HTERT RPE-1 (cell line): ENCODE measurements around the gene ECHS1.
"Not testable (repeated sequence)": the region's sequence is repeated elsewhere in the genome, so short reads cannot be mapped to it uniquely, and the experiment has no call there.

Experiments used
- in situ Hi-C: fragments of 300-500 bp; cut with MboI; formaldehyde crosslinking; loops from 4 replicates; pipeline ENCODE4 v1.14.3; 2020; ENCODE audit warnings: low sequenced_read_pairs

ECHS1 gene

GRCh38 chr10:133379801-133380666, 6.9 kb upstream of the ECHS1 start:
- in situ Hi-C loops = no loop called here

GRCh38 chr10:133379152-133379800, 6.1 kb upstream of the ECHS1 start, which contains the start of gene PAOX:
Gene PAOX, plus strand, starts transcription at chr10:133379262. Its CDS starts 55 bp downstream, at chr10:133379317.
- in situ Hi-C loops = no loop called here

- in situ Hi-C loops = no loop called here
Measured at GRCh38 chr10:133378251-133379096, 5.3 kb upstream of the ECHS1 start.

- in situ Hi-C loops = no loop called here
Measured at GRCh38 chr10:133377818-133378250, 4.7 kb upstream of the ECHS1 start.

GRCh38 chr10:133377025-133377817, 4.1 kb upstream of the ECHS1 start:
- in situ Hi-C loops = no loop called here

- in situ Hi-C loops = not testable (repeated sequence)
Measured at GRCh38 chr10:133376183-133376582, 3.0 kb upstream of the ECHS1 start.

GRCh38 chr10:133375357-133376115, 2.4 kb upstream of the ECHS1 start:
- in situ Hi-C loops = no loop called here

- in situ Hi-C loops = no loop called here
Measured at GRCh38 chr10:133372507-133372906, 647 bp downstream of the ECHS1 start.

- in situ Hi-C loops = no loop called here
Measured at GRCh38 chr10:133370030-133370786, 2.9 kb downstream of the ECHS1 start.

GRCh38 chr10:133368153-133368552, 5.0 kb downstream of the ECHS1 start:
- in situ Hi-C loops = no loop called here

GRCh38 chr10:133367461-133367860, 5.7 kb downstream of the ECHS1 start:
- in situ Hi-C loops = not testable (repeated sequence)

GRCh38 chr10:133366751-133367150, 6.4 kb downstream of the ECHS1 start:
- in situ Hi-C loops = no loop called here

- in situ Hi-C loops = no loop called here
Measured at GRCh38 chr10:133366130-133366478, 7.0 kb downstream of the ECHS1 start.

GRCh38 chr10:133365461-133366129, 7.6 kb downstream of the ECHS1 start:
- in situ Hi-C loops = no loop called here

GRCh38 chr10:133364645-133365431, 8.3 kb downstream of the ECHS1 start:
- in situ Hi-C loops = no loop called here

GRCh38 chr10:133362846-133363245, 10.3 kb downstream of the ECHS1 start:
- in situ Hi-C loops = no loop called here

- in situ Hi-C loops = no loop called here
Measured at GRCh38 chr10:133361773-133362441, 11.2 kb downstream of the ECHS1 start.
